OCI-LY3 (cell line): ENCODE results near the gene RANBP9.

ENCODE experiments used
- H2AFZ ChIP-seq: fragments of 200-600, 300-600 bp; shearing (Covaris generic); 2 replicates; pipeline ENCODE4 v1.6.0; 2014; ENCODE audit warnings: antibody characterized with exemption, low read depth, low read length
- H3K27ac ChIP-seq: fragments of 200-600, 300-600 bp; sonication (generic); 2 replicates; pipeline ENCODE4 v1.5.1; 2014; ENCODE audit warnings: mild to moderate bottlenecking, low read length, moderate library complexity, mixed read lengths
- H3K27me3 ChIP-seq: fragments of 200-600, 300-600 bp; sonication (generic); 2 replicates; pipeline ENCODE4 v1.6.1; 2014; ENCODE audit warnings: low read depth, low read length, mixed read lengths
- H3K36me3 ChIP-seq: fragments of 200-600, 300-600 bp; sonication (generic); replicated peaks from 2 replicates; pipeline ENCODE3; 2014; ENCODE audit warnings: low read depth, low read length, mixed read lengths
- H3K4me1 ChIP-seq: fragments of 300-600, 200-600 bp; sonication (generic); 2 replicates; pipeline ENCODE4 v1.6.1; 2014; ENCODE audit warnings: low read length, mixed read lengths
- H3K4me2 ChIP-seq: fragments of 200-600, 300-600 bp; sonication (generic); 2 replicates; pipeline ENCODE4 v1.6.1; 2014; ENCODE audit warnings: low read length, mixed read lengths
- H3K4me3 ChIP-seq: fragments of 300-600, 200-600 bp; sonication (generic); 2 replicates; pipeline ENCODE4 v1.5.1; 2014; ENCODE audit warnings: antibody characterized with exemption, mild to moderate bottlenecking, low read length, moderate library complexity
- H3K79me2 ChIP-seq: fragments of 300-600, 200-600 bp; shearing (Covaris generic); 2 replicates; pipeline ENCODE4 v1.6.1; 2014; ENCODE audit warnings: mild to moderate bottlenecking, low read length, mixed read lengths
- H3K9ac ChIP-seq: fragments of 300-600, 200-600 bp; shearing (Covaris generic); 2 replicates; pipeline ENCODE4 v1.6.0; 2014; ENCODE audit warnings: mild to moderate bottlenecking, low read length, moderate library complexity
- H3K9me3 ChIP-seq: fragments of 200-600, 300-600 bp; shearing (Covaris generic); 2 replicates; pipeline ENCODE4 v1.6.1; 2014; ENCODE audit warnings: low read length, mixed read lengths; ENCODE audit not compliant: insufficient read depth
- H4K20me1 ChIP-seq: fragments of 200-600, 300-600 bp; sonication (generic); 2 replicates; pipeline ENCODE4 v1.6.1; 2016; ENCODE audit warnings: low read length, mixed read lengths; ENCODE audit not compliant: insufficient read depth
- EZH2phosphoT487 ChIP-seq: fragments of 200-600 bp; shearing (Covaris generic); IDR thresholded peaks from 2 replicates; pipeline ENCODE4 v1.6.1; 2018; ENCODE audit warnings: antibody characterized with exemption, mixed run types, low read depth
- TF ChIP-seq, protein P1 (sequence below): fragments of 200-600, 300-600 bp; sonication (generic); IDR thresholded peaks from 2 replicates; pipeline ENCODE4 v1.5.1; 2014; ENCODE audit warnings: antibody characterized with exemption, low read length, low read depth

RANBP9 gene

DNA sequence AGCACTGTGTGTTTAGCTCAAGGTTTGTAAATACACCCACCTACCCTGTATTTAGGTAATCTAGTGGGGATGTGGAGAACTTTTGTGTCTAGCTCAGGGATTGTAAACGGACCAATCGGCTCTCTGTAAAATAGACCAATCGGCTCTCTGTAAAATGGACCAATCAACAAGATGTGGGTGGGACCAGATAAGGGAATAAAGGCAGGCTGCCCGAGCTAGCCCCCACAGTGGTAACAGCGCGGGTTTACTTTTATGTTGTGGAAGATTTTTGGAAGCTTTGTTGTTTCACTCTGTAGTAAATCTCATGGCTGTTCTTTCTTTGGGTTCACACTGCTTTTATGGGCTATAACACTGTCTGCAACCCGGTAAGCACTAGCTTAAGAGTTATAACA is 32.1 kb upstream of the RANBP9 start:
- H4K20me1 ChIP-seq = no peaks in the 10 kb centered on the region
- no peak overlapping the region for H3K9ac ChIP-seq
- H3K4me2 ChIP-seq = no peak overlapping the region
- peaks cover 10% of the 10 kb centered on the region for H3K27me3 ChIP-seq
- H3K9me3 ChIP-seq = no peaks in the 10 kb centered on the region
- H3K4me1 ChIP-seq = peaks cover 5% of the 10 kb centered on the region; the same call in 1 of the 2 replicates
- H3K4me3 ChIP-seq = no peak overlapping the region
- no peak overlapping the region for H2AFZ ChIP-seq
- no peaks in the 10 kb centered on the region for H3K79me2 ChIP-seq
- TF ChIP-seq, protein P1, sequence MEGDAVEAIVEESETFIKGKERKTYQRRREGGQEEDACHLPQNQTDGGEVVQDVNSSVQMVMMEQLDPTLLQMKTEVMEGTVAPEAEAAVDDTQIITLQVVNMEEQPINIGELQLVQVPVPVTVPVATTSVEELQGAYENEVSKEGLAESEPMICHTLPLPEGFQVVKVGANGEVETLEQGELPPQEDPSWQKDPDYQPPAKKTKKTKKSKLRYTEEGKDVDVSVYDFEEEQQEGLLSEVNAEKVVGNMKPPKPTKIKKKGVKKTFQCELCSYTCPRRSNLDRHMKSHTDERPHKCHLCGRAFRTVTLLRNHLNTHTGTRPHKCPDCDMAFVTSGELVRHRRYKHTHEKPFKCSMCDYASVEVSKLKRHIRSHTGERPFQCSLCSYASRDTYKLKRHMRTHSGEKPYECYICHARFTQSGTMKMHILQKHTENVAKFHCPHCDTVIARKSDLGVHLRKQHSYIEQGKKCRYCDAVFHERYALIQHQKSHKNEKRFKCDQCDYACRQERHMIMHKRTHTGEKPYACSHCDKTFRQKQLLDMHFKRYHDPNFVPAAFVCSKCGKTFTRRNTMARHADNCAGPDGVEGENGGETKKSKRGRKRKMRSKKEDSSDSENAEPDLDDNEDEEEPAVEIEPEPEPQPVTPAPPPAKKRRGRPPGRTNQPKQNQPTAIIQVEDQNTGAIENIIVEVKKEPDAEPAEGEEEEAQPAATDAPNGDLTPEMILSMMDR = no peak
- no peak for TF ChIP-seq EZH2phosphoT487
- no peak overlapping the region for H3K27ac ChIP-seq
- H3K36me3 ChIP-seq = no peaks in the 10 kb centered on the region

DNA sequence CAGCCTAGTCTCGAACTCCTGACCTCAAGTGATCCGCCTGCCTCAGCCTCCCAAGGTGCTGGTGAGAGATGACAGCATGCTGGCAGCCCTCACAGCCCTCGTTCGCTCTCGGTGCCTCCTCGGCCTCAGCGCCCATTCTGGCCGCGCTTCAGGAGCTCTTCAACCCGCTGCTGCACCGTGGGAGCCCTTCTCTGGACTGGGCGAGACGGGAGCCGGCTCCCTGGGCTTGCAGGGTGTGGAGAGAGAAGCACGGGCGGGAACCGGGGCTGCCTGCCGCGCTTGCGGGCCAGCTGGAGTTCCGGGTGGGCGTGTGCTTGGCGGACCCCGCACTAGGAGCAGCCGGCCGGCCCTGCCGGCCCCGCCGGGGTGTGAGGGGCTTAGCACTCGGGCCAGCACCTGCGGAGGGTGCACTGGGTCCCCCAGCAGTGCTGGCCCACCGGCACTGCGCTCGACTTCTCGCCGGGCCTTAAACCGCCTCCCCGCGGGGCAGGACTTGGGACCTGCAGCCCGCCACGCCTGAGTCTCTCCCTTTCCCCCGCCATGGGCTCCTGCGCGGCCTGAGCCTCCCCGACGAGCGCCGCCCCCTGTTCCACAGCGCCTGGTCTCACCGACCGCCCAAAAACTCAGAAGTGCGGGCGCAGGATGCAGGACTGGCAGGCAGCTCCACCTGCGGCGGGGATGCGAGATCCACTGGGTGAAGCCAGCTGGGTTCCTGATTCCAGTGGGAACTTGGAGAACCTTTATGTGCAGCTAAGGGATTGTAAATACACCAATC is 31.5 kb upstream of the RANBP9 start:
- TF ChIP-seq, protein P1 = no peak
- TF ChIP-seq EZH2phosphoT487 = no peak
- peaks cover 7% of the 10 kb centered on the region for H3K27me3 ChIP-seq
- H3K79me2 ChIP-seq = no peaks in the 10 kb centered on the region
- no peaks in the 10 kb centered on the region for H3K9me3 ChIP-seq
- no peak overlapping the region for H3K4me3 ChIP-seq
- H3K36me3 ChIP-seq = no peaks in the 10 kb centered on the region
- H3K4me1 ChIP-seq = peaks cover 2% of the 10 kb centered on the region; the same call in 1 of the 2 replicates
- H3K4me2 ChIP-seq = no peak overlapping the region
- no peak overlapping the region for H2AFZ ChIP-seq
- H4K20me1 ChIP-seq = no peaks in the 10 kb centered on the region
- no peak overlapping the region for H3K27ac ChIP-seq
- H3K9ac ChIP-seq = no peak overlapping the region

DNA sequence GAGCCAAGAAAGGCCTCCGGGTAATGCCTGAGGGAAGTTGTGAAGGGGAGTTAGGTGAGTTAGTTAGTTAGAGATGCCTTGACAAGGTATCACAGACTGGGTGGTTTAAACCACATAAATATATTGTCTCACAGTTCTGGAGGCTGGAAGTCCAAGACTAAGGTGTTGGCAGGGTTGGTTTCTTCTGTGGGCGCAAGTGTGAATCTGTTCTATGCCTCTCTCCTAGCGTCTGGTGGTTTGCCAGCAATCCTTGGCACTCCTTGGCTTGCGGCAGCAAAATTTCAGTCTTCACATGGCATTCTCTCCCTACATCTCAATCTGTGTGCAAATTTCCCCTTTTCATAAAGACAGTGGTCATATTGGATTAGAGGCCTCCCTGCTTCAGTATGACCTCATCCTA is 29.7 kb upstream of the RANBP9 start:
- H3K27ac ChIP-seq = no peak overlapping the region
- no peaks in the 10 kb centered on the region for H3K9me3 ChIP-seq
- no peaks in the 10 kb centered on the region for H3K27me3 ChIP-seq
- H3K4me1 ChIP-seq = no peaks in the 10 kb centered on the region
- H3K79me2 ChIP-seq = no peaks in the 10 kb centered on the region
- H4K20me1 ChIP-seq = no peaks in the 10 kb centered on the region
- no peak overlapping the region for H2AFZ ChIP-seq
- no peak overlapping the region for H3K9ac ChIP-seq
- H3K36me3 ChIP-seq = no peaks in the 10 kb centered on the region
- H3K4me2 ChIP-seq = no peak overlapping the region
- no peak overlapping the region for H3K4me3 ChIP-seq
- TF ChIP-seq EZH2phosphoT487 = no peak
- TF ChIP-seq, protein P1 = no peak

DNA sequence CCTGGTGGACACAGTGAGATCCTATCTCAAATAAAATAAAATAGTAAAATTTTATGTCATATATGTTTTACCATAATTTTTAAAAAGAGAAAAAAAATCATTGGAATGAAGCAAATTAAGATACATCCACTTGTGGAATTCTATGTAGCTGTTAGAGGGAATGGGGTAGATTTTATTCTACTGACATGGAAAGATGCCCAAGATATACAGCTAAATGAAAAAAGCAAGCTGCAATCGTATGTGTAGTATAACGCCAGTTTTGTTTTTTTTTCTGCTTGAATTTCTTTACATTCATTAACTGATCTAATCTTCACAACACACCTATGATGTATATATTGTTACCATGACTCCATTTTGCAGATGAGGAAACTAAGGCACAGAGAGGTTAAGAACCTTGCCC is 23.4 kb upstream of the RANBP9 start:
- H3K4me2 ChIP-seq = no peak overlapping the region
- H3K4me3 ChIP-seq = no peak overlapping the region
- no peaks in the 10 kb centered on the region for H3K9me3 ChIP-seq
- H3K36me3 ChIP-seq = no peaks in the 10 kb centered on the region
- no peak overlapping the region for H3K9ac ChIP-seq
- no peaks in the 10 kb centered on the region for H3K79me2 ChIP-seq
- 0 out of 2 replicates have a peak, but pooled peaks cover 2% of the 10 kb centered on the region for H3K27me3 ChIP-seq
- no peak overlapping the region for H2AFZ ChIP-seq
- no peak for TF ChIP-seq EZH2phosphoT487
- TF ChIP-seq, protein P1 = no peak
- H4K20me1 ChIP-seq = no peaks in the 10 kb centered on the region
- H3K4me1 ChIP-seq = no peaks in the 10 kb centered on the region
- no peak overlapping the region for H3K27ac ChIP-seq
